Activated naive CD8-positive, alpha-beta T cell treated with anti-CD3 and anti-CD28 coated beads, Interleukin-2, amount 50 U/mL, for 24 hours (primary cell): ENCODE measurements around the gene POP4.

Source experiments
- ATAC-seq: fragments of 150-1000 bp; cut with Tn5 transposase; one replicate; pipeline ENCODE4 v1.10.0; 2021
- DNase-seq: peaks from one replicate; pipeline ENCODE4 v3.0.0; 2021
- H3K27ac Mint-ChIP-seq: one replicate; pipeline ENCODE4 v1.8.0; 2021; ENCODE audit warnings: mild to moderate bottlenecking, mixed read lengths
- H3K27me3 Mint-ChIP-seq: one replicate; pipeline ENCODE4 v1.8.0; 2021; ENCODE audit warnings: mixed read lengths
- H3K36me3 Mint-ChIP-seq: one replicate; pipeline ENCODE4 v1.8.0; 2021; ENCODE audit warnings: low read depth, mixed read lengths
- H3K4me1 Mint-ChIP-seq: one replicate; pipeline ENCODE4 v1.8.0; 2021; ENCODE audit warnings: mixed read lengths
- H3K4me3 Mint-ChIP-seq: one replicate; pipeline ENCODE4 v1.8.0; 2021; ENCODE audit warnings: mild to moderate bottlenecking, moderate library complexity, mixed read lengths
- H3K9me3 Mint-ChIP-seq: one replicate; pipeline ENCODE4 v1.8.0; 2021; ENCODE audit warnings: mixed read lengths

Gene POP4

GRCh38 chr19:29588095-29588494 is 18.0 kb upstream of the POP4 start:
- Mint-ChIP-seq H3K27me3 (peaks cover 37% of the 10 kb centered on the region), H3K27ac (no peak overlapping the region), H3K9me3 (peaks cover 17% of the 10 kb centered on the region), H3K4me3 (no peak overlapping the region), H3K36me3 (peaks cover 3% of the 10 kb centered on the region), H3K4me1 (peaks cover 31% of the 10 kb centered on the region)
- DNase-seq, result no peak
- no peak for ATAC-seq

GRCh38 chr19:29590278-29590677 is 15.8 kb upstream of the POP4 start:
- peaks cover 3% of the 10 kb centered on the region for H3K36me3 Mint-ChIP-seq
- H3K9me3 Mint-ChIP-seq, result peaks cover 17% of the 10 kb centered on the region
- H3K27ac Mint-ChIP-seq, result no peak overlapping the region
- H3K27me3 Mint-ChIP-seq, result peaks cover 39% of the 10 kb centered on the region
- H3K4me3 Mint-ChIP-seq, result no peak overlapping the region
- DNase-seq (no peak), ATAC-seq (no peak)
- peaks cover 24% of the 10 kb centered on the region for H3K4me1 Mint-ChIP-seq

GRCh38 chr19:29591670-29592069 is 14.4 kb upstream of the POP4 start:
- Mint-ChIP-seq H3K27me3 (peaks cover 40% of the 10 kb centered on the region), H3K9me3 (peaks cover 17% of the 10 kb centered on the region), H3K27ac (no peak overlapping the region), H3K4me1 (peaks cover 15% of the 10 kb centered on the region), H3K4me3 (no peak overlapping the region), H3K36me3 (peaks cover 3% of the 10 kb centered on the region)
- DNase-seq (no peak), ATAC-seq (no peak)

GRCh38 chr19:29593869-29594268 is 12.2 kb upstream of the POP4 start:
- DNase-seq (no peak), ATAC-seq (no peak)
- Mint-ChIP-seq H3K4me3 (no peak overlapping the region), H3K9me3 (peaks cover 8% of the 10 kb centered on the region), H3K4me1 (no peaks in the 10 kb centered on the region), H3K27me3 (peaks cover 39% of the 10 kb centered on the region), H3K27ac (no peak overlapping the region), H3K36me3 (peaks cover 3% of the 10 kb centered on the region)

GRCh38 chr19:29596080-29596727 is 9.9 kb upstream of the POP4 start:
- ATAC-seq, result no peak
- Mint-ChIP-seq H3K27ac (no peak overlapping the region), H3K36me3 (no peaks in the 10 kb centered on the region), H3K27me3 (peaks cover 34% of the 10 kb centered on the region), H3K4me1 (no peaks in the 10 kb centered on the region), H3K9me3 (no peaks in the 10 kb centered on the region), H3K4me3 (no peak overlapping the region)
- no peak for DNase-seq

GRCh38 chr19:29596885-29597525 is 9.1 kb upstream of the POP4 start:
- no peak overlapping the region for H3K27ac Mint-ChIP-seq
- no peak for ATAC-seq
- H3K9me3 Mint-ChIP-seq, result no peaks in the 10 kb centered on the region
- no peak for DNase-seq
- no peaks in the 10 kb centered on the region for H3K4me1 Mint-ChIP-seq
- peaks cover 27% of the 10 kb centered on the region for H3K27me3 Mint-ChIP-seq
- H3K36me3 Mint-ChIP-seq, result no peaks in the 10 kb centered on the region
- no peak overlapping the region for H3K4me3 Mint-ChIP-seq

GRCh38 chr19:29598036-29598435 is 8.0 kb upstream of the POP4 start:
- Mint-ChIP-seq H3K9me3 (no peaks in the 10 kb centered on the region), H3K36me3 (no peaks in the 10 kb centered on the region), H3K4me3 (no peak overlapping the region), H3K27me3 (peaks cover 18% of the 10 kb centered on the region), H3K27ac (no peak overlapping the region), H3K4me1 (no peaks in the 10 kb centered on the region)
- ATAC-seq (no peak), DNase-seq (no peak)

- H3K27me3 Mint-ChIP-seq, result peaks cover 15% of the 10 kb centered on the region
- H3K36me3 Mint-ChIP-seq, result no peaks in the 10 kb centered on the region
- H3K27ac Mint-ChIP-seq, result no peak overlapping the region
- H3K9me3 Mint-ChIP-seq, result no peaks in the 10 kb centered on the region
- ATAC-seq (no peak), DNase-seq (no peak)
- H3K4me1 Mint-ChIP-seq, result no peaks in the 10 kb centered on the region
- H3K4me3 Mint-ChIP-seq, result no peak overlapping the region
Observed at GRCh38 chr19:29598496-29598895, 7.6 kb upstream of the POP4 start.

- Mint-ChIP-seq H3K9me3 (no peaks in the 10 kb centered on the region), H3K4me3 (no peak overlapping the region), H3K4me1 (peaks cover 27% of the 10 kb centered on the region), H3K27me3 (peaks cover 3% of the 10 kb centered on the region), H3K27ac (peak overlapping the region; percentile 50), H3K36me3 (peaks cover 5% of the 10 kb centered on the region)
- DNase-seq, result no peak
- no peak for ATAC-seq
Observed at GRCh38 chr19:29603308-29603707, 2.8 kb upstream of the POP4 start.

- H3K9me3 Mint-ChIP-seq, result no peaks in the 10 kb centered on the region
- H3K27me3 Mint-ChIP-seq, result peaks cover 3% of the 10 kb centered on the region
- ATAC-seq (peak; percentile 18), DNase-seq (no peak)
- H3K36me3 Mint-ChIP-seq, result peaks cover 24% of the 10 kb centered on the region
- peak overlapping the region; percentile 100 for H3K4me3 Mint-ChIP-seq
- peak overlapping the region; percentile 100 for H3K27ac Mint-ChIP-seq
- H3K4me1 Mint-ChIP-seq, result peaks cover 38% of the 10 kb centered on the region
Observed at GRCh38 chr19:29606420-29606747, 301 bp downstream of the POP4 start.

- Mint-ChIP-seq H3K27ac (no peak overlapping the region), H3K27me3 (peaks cover 3% of the 10 kb centered on the region), H3K9me3 (no peaks in the 10 kb centered on the region), H3K36me3 (peaks cover 39% of the 10 kb centered on the region), H3K4me3 (no peak overlapping the region), H3K4me1 (peaks cover 44% of the 10 kb centered on the region)
- no peak for DNase-seq
- ATAC-seq, result no peak
Observed at GRCh38 chr19:29609636-29610035, 3.6 kb downstream of the POP4 start.

- ATAC-seq, result no peak
- peaks cover 40% of the 10 kb centered on the region for H3K4me1 Mint-ChIP-seq
- H3K4me3 Mint-ChIP-seq, result no peak overlapping the region
- H3K27me3 Mint-ChIP-seq, result peaks cover 3% of the 10 kb centered on the region
- DNase-seq, result no peak
- H3K36me3 Mint-ChIP-seq, result peaks cover 42% of the 10 kb centered on the region
- no peak overlapping the region for H3K27ac Mint-ChIP-seq
- no peaks in the 10 kb centered on the region for H3K9me3 Mint-ChIP-seq
Observed at GRCh38 chr19:29610213-29610573, 4.1 kb downstream of the POP4 start.

GRCh38 chr19:29610574-29611271 is 4.6 kb downstream of the POP4 start:
- Mint-ChIP-seq H3K36me3 (peaks cover 48% of the 10 kb centered on the region), H3K4me1 (peaks cover 37% of the 10 kb centered on the region), H3K4me3 (no peak overlapping the region), H3K27me3 (peaks cover 3% of the 10 kb centered on the region), H3K27ac (peak overlapping the region; percentile 15), H3K9me3 (no peaks in the 10 kb centered on the region)
- DNase-seq (peak; percentile 85), ATAC-seq (peak; percentile 86)

GRCh38 chr19:29612121-29612520 is 6.0 kb downstream of the POP4 start:
- Mint-ChIP-seq H3K27me3 (no peaks in the 10 kb centered on the region), H3K36me3 (peaks cover 44% of the 10 kb centered on the region), H3K4me3 (no peak overlapping the region), H3K4me1 (peaks cover 23% of the 10 kb centered on the region), H3K27ac (no peak overlapping the region), H3K9me3 (no peaks in the 10 kb centered on the region)
- ATAC-seq (no peak), DNase-seq (no peak)
